Endothelial cell of umbilical vein (primary cell): ENCODE data around the gene RPUSD4.
A peak's percentile ranks its signal among the peaks of the same experiment; 100 is the strongest.

Source experiments
- EZH2 ChIP-seq: IDR thresholded peaks from 2 replicates; pipeline ENCODE4 v1.6.1; 2012; ENCODE audit warnings: borderline replicate concordance, low read depth, mild to moderate bottlenecking, moderate library complexity, low read length, inconsistent platforms; ENCODE audit not compliant: severe bottlenecking
- MAX ChIP-seq: IDR thresholded peaks from 2 replicates; pipeline ENCODE4 v1.6.1; 2011; ENCODE audit not compliant: insufficient read depth, insufficient read length
- MYC ChIP-seq: IDR thresholded peaks from one replicate; pipeline ENCODE4 v1.6.1; 2011; ENCODE audit warnings: mild to moderate bottlenecking, low read depth, low read length
- POLR2A ChIP-seq: IDR thresholded peaks from 2 replicates; pipeline ENCODE4 v1.6.1; 2012; ENCODE audit warnings: low read depth, mild to moderate bottlenecking, control low read depth, low read length
- POLR2AphosphoS5 ChIP-seq: IDR thresholded peaks from 2 replicates; pipeline ENCODE4 v1.6.1; 2012; ENCODE audit warnings: low read depth, mild to moderate bottlenecking, control low read depth, low read length, moderate library complexity; ENCODE audit not compliant: insufficient read depth
- TF ChIP-seq, protein P1 (sequence below), 2 donors: IDR thresholded peaks; 1 replicate in 1 of 2; 2 replicates in 1 of 2; pipeline ENCODE4 v1.5.1; 2011; ENCODE audit warnings: low read length in 2 of 2, mild to moderate bottlenecking in 2 of 2, moderate library complexity in 2 of 2, control low read depth in 1 of 2, inconsistent platforms in 1 of 2, low read depth in 1 of 2; ENCODE audit not compliant: insufficient read depth in 1 of 2; ENCODE audit errors: extremely low read depth in 1 of 2

DNA sequence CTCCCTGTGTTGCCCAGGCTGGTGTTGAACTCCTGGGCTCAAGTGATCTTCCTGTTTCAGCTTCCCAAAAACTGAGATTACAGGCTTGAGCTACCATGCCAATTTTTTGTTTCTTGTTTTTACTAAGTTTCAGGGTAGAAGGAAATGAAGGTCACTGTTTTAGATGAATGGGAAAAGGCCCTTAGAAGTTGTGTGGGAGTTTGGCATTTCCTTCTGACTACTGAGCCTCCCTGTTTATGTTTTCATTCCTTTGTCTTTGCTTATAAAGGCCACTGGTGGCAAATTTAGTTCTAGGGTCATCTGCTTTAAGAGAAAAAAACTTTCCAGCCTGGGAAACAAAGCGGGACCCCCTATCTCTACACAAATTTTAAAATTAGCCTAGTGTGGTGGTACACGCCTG is 35.2 kb upstream of the RPUSD4 start:
- TF ChIP-seq POLR2A (no peak), POLR2AphosphoS5 (peak; percentile 21), MAX (no peak), EZH2 (no peak), MYC (no peak)
- TF ChIP-seq, protein P1, sequence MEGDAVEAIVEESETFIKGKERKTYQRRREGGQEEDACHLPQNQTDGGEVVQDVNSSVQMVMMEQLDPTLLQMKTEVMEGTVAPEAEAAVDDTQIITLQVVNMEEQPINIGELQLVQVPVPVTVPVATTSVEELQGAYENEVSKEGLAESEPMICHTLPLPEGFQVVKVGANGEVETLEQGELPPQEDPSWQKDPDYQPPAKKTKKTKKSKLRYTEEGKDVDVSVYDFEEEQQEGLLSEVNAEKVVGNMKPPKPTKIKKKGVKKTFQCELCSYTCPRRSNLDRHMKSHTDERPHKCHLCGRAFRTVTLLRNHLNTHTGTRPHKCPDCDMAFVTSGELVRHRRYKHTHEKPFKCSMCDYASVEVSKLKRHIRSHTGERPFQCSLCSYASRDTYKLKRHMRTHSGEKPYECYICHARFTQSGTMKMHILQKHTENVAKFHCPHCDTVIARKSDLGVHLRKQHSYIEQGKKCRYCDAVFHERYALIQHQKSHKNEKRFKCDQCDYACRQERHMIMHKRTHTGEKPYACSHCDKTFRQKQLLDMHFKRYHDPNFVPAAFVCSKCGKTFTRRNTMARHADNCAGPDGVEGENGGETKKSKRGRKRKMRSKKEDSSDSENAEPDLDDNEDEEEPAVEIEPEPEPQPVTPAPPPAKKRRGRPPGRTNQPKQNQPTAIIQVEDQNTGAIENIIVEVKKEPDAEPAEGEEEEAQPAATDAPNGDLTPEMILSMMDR (IDR thresholded peaks at IDR 0.05; ENCODE audit: extremely low read depth in 1 of 2, insufficient read depth in 1 of 2, low read depth in 1 of 2, low read length in 2 of 2), result no peak
